GM12892 (cell line): ENCODE results near the gene CFAP47.

ENCODE experiments used
- POLR2A ChIP-seq: IDR thresholded peaks from 2 replicates; pipeline ENCODE4 v1.6.1; 2011; ENCODE audit warnings: low read depth, low read length, control low read depth
- POLR2AphosphoS5 ChIP-seq: IDR thresholded peaks from 2 replicates; pipeline ENCODE4 v1.6.1; 2011; ENCODE audit warnings: low read depth, low read length, control low read depth
- TAF1 ChIP-seq: IDR thresholded peaks from 2 replicates; pipeline ENCODE4 v1.6.1; 2011; ENCODE audit warnings: low read depth, mild to moderate bottlenecking, control low read depth, low read length, borderline replicate concordance

DNA sequence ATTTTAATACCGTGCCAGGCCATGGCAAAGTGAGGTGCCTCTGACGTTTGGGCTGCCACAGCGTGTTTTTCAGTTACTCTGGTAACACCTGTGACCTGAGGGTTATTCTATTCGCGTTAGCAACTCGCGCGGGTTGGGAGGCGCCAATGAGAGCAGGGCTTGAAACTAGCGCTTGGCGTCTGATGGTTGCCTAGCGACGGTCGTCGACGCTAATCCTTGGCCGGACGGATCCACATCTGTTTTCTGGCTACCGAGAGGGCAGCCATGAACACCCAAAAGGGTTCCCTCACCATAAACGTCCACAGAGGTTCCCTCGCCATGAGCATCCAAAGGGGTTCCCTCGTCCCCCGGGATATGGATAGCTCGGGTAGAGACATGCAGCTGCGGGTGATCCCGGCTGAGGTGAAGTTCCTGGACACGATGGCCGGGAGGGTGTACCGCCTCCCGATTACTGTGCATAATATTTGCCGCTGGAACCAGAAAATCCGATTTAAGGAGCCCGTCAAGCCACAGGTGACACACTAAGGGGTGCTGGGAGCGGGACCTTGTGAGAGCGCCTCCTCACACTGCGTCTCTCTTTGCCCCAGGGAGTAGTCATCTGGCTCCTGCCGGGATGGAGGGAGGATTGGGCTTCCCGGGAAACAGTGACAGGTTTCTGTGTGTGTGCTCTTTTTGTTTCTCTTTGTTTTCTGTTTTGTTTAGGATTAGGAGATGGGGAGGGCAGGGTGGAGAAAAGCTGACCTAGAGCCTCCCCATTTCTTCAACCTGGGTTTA lies at the start of gene CFAP47:
- TF ChIP-seq TAF1: no peak
- no peak for TF ChIP-seq POLR2A
- no peak for TF ChIP-seq POLR2AphosphoS5
